Stimulated activated naive CD8-positive, alpha-beta T cell treated with anti-CD3 and anti-CD28 coated beads, Interleukin-15, Interleukin-2, amounts not matched to agents 100 ng/mL and 50 ng/mL, for 24 hours (primary cell): ENCODE results near the gene CHTF18.

Source experiments
- H3K27ac Mint-ChIP-seq: one replicate; pipeline ENCODE4 v1.8.0; 2021; ENCODE audit warnings: mild to moderate bottlenecking, mixed read lengths
- H3K27me3 Mint-ChIP-seq: one replicate; pipeline ENCODE4 v1.8.0; 2021; ENCODE audit warnings: mixed read lengths
- H3K36me3 Mint-ChIP-seq: one replicate; pipeline ENCODE4 v1.8.0; 2021; ENCODE audit warnings: low read depth, mixed read lengths
- H3K4me1 Mint-ChIP-seq: one replicate; pipeline ENCODE4 v1.8.0; 2021; ENCODE audit warnings: low read depth, mixed read lengths
- H3K4me3 Mint-ChIP-seq: one replicate; pipeline ENCODE4 v1.8.0; 2021; ENCODE audit warnings: mild to moderate bottlenecking, mixed read lengths
- H3K9me3 Mint-ChIP-seq: one replicate; pipeline ENCODE4 v1.8.0; 2021; ENCODE audit warnings: mixed read lengths

Gene CHTF18

GRCh38 chr16:800834-801511, 12.6 kb downstream of the CHTF18 start:
- Mint-ChIP-seq H3K36me3 (no peaks in the 10 kb centered on the region), H3K27ac (no peak overlapping the region), H3K27me3 (no peaks in the 10 kb centered on the region), H3K4me3 (no peak overlapping the region), H3K9me3 (no peaks in the 10 kb centered on the region), H3K4me1 (peaks cover 1% of the 10 kb centered on the region)

GRCh38 chr16:801584-802363, 13.4 kb downstream of the CHTF18 start:
- no peaks in the 10 kb centered on the region for H3K36me3 Mint-ChIP-seq
- no peak overlapping the region for H3K4me3 Mint-ChIP-seq
- H3K27me3 Mint-ChIP-seq, result no peaks in the 10 kb centered on the region
- peaks cover 3% of the 10 kb centered on the region for H3K4me1 Mint-ChIP-seq
- no peaks in the 10 kb centered on the region for H3K9me3 Mint-ChIP-seq
- H3K27ac Mint-ChIP-seq, result no peak overlapping the region

GRCh38 chr16:802461-802860, 14.0 kb downstream of the CHTF18 start:
- Mint-ChIP-seq H3K9me3 (no peaks in the 10 kb centered on the region), H3K27ac (no peak overlapping the region), H3K4me3 (no peak overlapping the region), H3K27me3 (no peaks in the 10 kb centered on the region), H3K36me3 (no peaks in the 10 kb centered on the region), H3K4me1 (peaks cover 3% of the 10 kb centered on the region)

- H3K4me3 Mint-ChIP-seq, result no peak overlapping the region
- H3K27ac Mint-ChIP-seq, result no peak overlapping the region
- H3K4me1 Mint-ChIP-seq, result peaks cover 8% of the 10 kb centered on the region
- no peaks in the 10 kb centered on the region for H3K9me3 Mint-ChIP-seq
- H3K27me3 Mint-ChIP-seq, result no peaks in the 10 kb centered on the region
- H3K36me3 Mint-ChIP-seq, result no peaks in the 10 kb centered on the region
Measured at GRCh38 chr16:802914-803753, 14.7 kb downstream of the CHTF18 start.

- H3K27ac Mint-ChIP-seq, result no peak overlapping the region
- H3K36me3 Mint-ChIP-seq, result no peaks in the 10 kb centered on the region
- H3K4me1 Mint-ChIP-seq, result peaks cover 12% of the 10 kb centered on the region
- H3K4me3 Mint-ChIP-seq, result no peak overlapping the region
- H3K27me3 Mint-ChIP-seq, result no peaks in the 10 kb centered on the region
- H3K9me3 Mint-ChIP-seq, result no peaks in the 10 kb centered on the region
Measured at GRCh38 chr16:803754-804080, 15.3 kb downstream of the CHTF18 start.

- H3K27ac Mint-ChIP-seq, result no peak overlapping the region
- H3K36me3 Mint-ChIP-seq, result no peaks in the 10 kb centered on the region
- no peaks in the 10 kb centered on the region for H3K9me3 Mint-ChIP-seq
- no peaks in the 10 kb centered on the region for H3K27me3 Mint-ChIP-seq
- peaks cover 15% of the 10 kb centered on the region for H3K4me1 Mint-ChIP-seq
- H3K4me3 Mint-ChIP-seq, result no peak overlapping the region
Measured at GRCh38 chr16:804193-805048, 16.0 kb downstream of the CHTF18 start.

- Mint-ChIP-seq H3K9me3 (no peaks in the 10 kb centered on the region), H3K36me3 (no peaks in the 10 kb centered on the region), H3K27ac (no peak overlapping the region), H3K27me3 (no peaks in the 10 kb centered on the region), H3K4me1 (peaks cover 18% of the 10 kb centered on the region), H3K4me3 (no peak overlapping the region)
Measured at GRCh38 chr16:805474-805873, 17.1 kb downstream of the CHTF18 start.

- Mint-ChIP-seq H3K4me3 (peak overlapping the region; percentile 97), H3K27ac (peak overlapping the region; percentile 95), H3K4me1 (peaks cover 18% of the 10 kb centered on the region), H3K27me3 (peaks cover 5% of the 10 kb centered on the region), H3K36me3 (no peaks in the 10 kb centered on the region), H3K9me3 (no peaks in the 10 kb centered on the region)
Measured at GRCh38 chr16:807347-808084, 19.1 kb downstream of the CHTF18 start.

- H3K27me3 Mint-ChIP-seq, result peaks cover 8% of the 10 kb centered on the region
- H3K4me1 Mint-ChIP-seq, result peaks cover 18% of the 10 kb centered on the region
- no peaks in the 10 kb centered on the region for H3K9me3 Mint-ChIP-seq
- H3K27ac Mint-ChIP-seq, result peak overlapping the region; percentile 95
- peak overlapping the region; percentile 97 for H3K4me3 Mint-ChIP-seq
- H3K36me3 Mint-ChIP-seq, result no peaks in the 10 kb centered on the region
Measured at GRCh38 chr16:808085-808386, 19.6 kb downstream of the CHTF18 start.

GRCh38 chr16:813204-813915, 24.9 kb downstream of the CHTF18 start:
- H3K4me3 Mint-ChIP-seq, result no peak overlapping the region
- H3K36me3 Mint-ChIP-seq, result no peaks in the 10 kb centered on the region
- no peaks in the 10 kb centered on the region for H3K9me3 Mint-ChIP-seq
- no peak overlapping the region for H3K27ac Mint-ChIP-seq
- H3K4me1 Mint-ChIP-seq, result peaks cover 9% of the 10 kb centered on the region
- peaks cover 17% of the 10 kb centered on the region for H3K27me3 Mint-ChIP-seq

GRCh38 chr16:813916-814412, 25.5 kb downstream of the CHTF18 start:
- Mint-ChIP-seq H3K9me3 (no peaks in the 10 kb centered on the region), H3K4me3 (no peak overlapping the region), H3K27me3 (peaks cover 17% of the 10 kb centered on the region), H3K4me1 (peaks cover 5% of the 10 kb centered on the region), H3K27ac (no peak overlapping the region), H3K36me3 (no peaks in the 10 kb centered on the region)

- H3K9me3 Mint-ChIP-seq, result no peaks in the 10 kb centered on the region
- H3K4me1 Mint-ChIP-seq, result peaks cover 9% of the 10 kb centered on the region
- H3K27me3 Mint-ChIP-seq, result peaks cover 22% of the 10 kb centered on the region
- no peak overlapping the region for H3K27ac Mint-ChIP-seq
- H3K4me3 Mint-ChIP-seq, result no peak overlapping the region
- no peaks in the 10 kb centered on the region for H3K36me3 Mint-ChIP-seq
Measured at GRCh38 chr16:814974-815373, 26.6 kb downstream of the CHTF18 start.

- no peaks in the 10 kb centered on the region for H3K9me3 Mint-ChIP-seq
- H3K27ac Mint-ChIP-seq, result no peak overlapping the region
- H3K4me3 Mint-ChIP-seq, result no peak overlapping the region
- H3K4me1 Mint-ChIP-seq, result peaks cover 11% of the 10 kb centered on the region
- H3K27me3 Mint-ChIP-seq, result peaks cover 25% of the 10 kb centered on the region
- H3K36me3 Mint-ChIP-seq, result no peaks in the 10 kb centered on the region
Measured at GRCh38 chr16:815861-816260, 27.4 kb downstream of the CHTF18 start.
